Bronchial epithelial cell (primary cell): ENCODE data around the gene CDK19. TPM values are rescaled to one million over a fixed set of nuclear protein-coding genes. Genes with fewer than 3 reads are reported as not detected.

ENCODE experiments used
- DNase-seq: peaks from one replicate; pipeline ENCODE4 v3.0.0-alpha.2; 2010; ENCODE audit warnings: low read depth
- FAIRE-seq: peaks from 2 replicates; lab custom pipeline; 2011; peaks lifted over from hg19 to GRCh38; lab: Jason Lieb, UNC
- H3K27me3 ChIP-seq: 2 replicates; pipeline ENCODE4 v1.5.1; 2011; ENCODE audit warnings: low read length; ENCODE audit not compliant: control insufficient read depth, insufficient read depth
- H3K36me3 ChIP-seq: 2 replicates; pipeline ENCODE4 v1.5.1; 2011; ENCODE audit warnings: low read length; ENCODE audit not compliant: control insufficient read depth, insufficient read depth
- H3K4me3 ChIP-seq: 2 replicates; pipeline ENCODE4 v1.5.1; 2011; ENCODE audit warnings: mild to moderate bottlenecking, low read depth, low read length, control low read depth
- CTCF ChIP-seq: IDR thresholded peaks from 2 replicates; pipeline ENCODE4 v1.5.1; 2011; ENCODE audit warnings: mild to moderate bottlenecking, moderate library complexity, low read length, control low read depth, inconsistent platforms; ENCODE audit not compliant: insufficient read depth, severe bottlenecking
- total RNA-seq: library from RNA; depleted of rRNA; stranded (reverse); fragments of >200 nt; gene quantifications from 2 replicates; pipeline ENCODE4 v1.2.1, GENCODE V29; 2014

Gene CDK19
- total RNA-seq, 1 donor from 2014 or later, result 6.1 TPM

GRCh38 chr6:110671447-110671846 is 143.8 kb downstream of the CDK19 start:
- FAIRE-seq (no peak), DNase-seq (no peak)
- Histone ChIP-seq H3K4me3 (no peak overlapping the region), H3K27me3 (no peaks in the 10 kb centered on the region), H3K36me3 (no peaks in the 10 kb centered on the region)
- no peak for TF ChIP-seq CTCF

- Histone ChIP-seq H3K4me3 (no peak overlapping the region), H3K36me3 (no peaks in the 10 kb centered on the region), H3K27me3 (no peaks in the 10 kb centered on the region)
- DNase-seq (no peak), FAIRE-seq (no peak)
- no peak for TF ChIP-seq CTCF
Measured at GRCh38 chr6:110665600-110665999, 149.7 kb downstream of the CDK19 start.

GRCh38 chr6:110664933-110665332 is 150.3 kb downstream of the CDK19 start:
- Histone ChIP-seq H3K4me3 (no peak overlapping the region), H3K27me3 (no peaks in the 10 kb centered on the region), H3K36me3 (no peaks in the 10 kb centered on the region)
- no peak for DNase-seq
- TF ChIP-seq CTCF, result no peak
- FAIRE-seq, result no peak

- no peak for TF ChIP-seq CTCF
- H3K27me3 ChIP-seq, result no peaks in the 10 kb centered on the region
- no peak for DNase-seq
Measured at GRCh38 chr6:110662490-110663211, 152.6 kb downstream of the CDK19 start.

GRCh38 chr6:110661414-110661813 is 153.9 kb downstream of the CDK19 start:
- no peaks in the 10 kb centered on the region for H3K36me3 ChIP-seq
- DNase-seq, result peak; percentile 83
- no peak for TF ChIP-seq CTCF
- H3K27me3 ChIP-seq, result no peaks in the 10 kb centered on the region
- no peak for FAIRE-seq
- H3K4me3 ChIP-seq, result no peak overlapping the region

More at GRCh38 chr6:110662490-110663211, 152.6 kb downstream of the CDK19 start:
- Histone ChIP-seq H3K36me3 (no peaks in the 10 kb centered on the region), H3K4me3 (no peak overlapping the region)
- FAIRE-seq, result no peak
